PC-3 (cell line): ENCODE results near the gene RCBTB2. TPM values are rescaled to one million over a fixed set of nuclear protein-coding genes. Genes with fewer than 3 reads are reported as not detected.

ENCODE experiments used
- ATAC-seq: fragments of 200-7000 bp; cut with Tn5 transposase; 2 replicates; pipeline ENCODE4 v1.9.1; 2020; ENCODE audit warnings: mild to moderate bottlenecking, moderate library complexity
- BruUV-seq: library from RNA; stranded (reverse); fragments of 400-500 nt; replicated peaks from 2 replicates; lab custom pipeline; 2021; lab: Mats Ljungman, UMichigan
- CTCF ChIA-PET: fragments of 300-600 bp; sonication (Branson Sonifier 250); formaldehyde crosslinking; loops from one replicate; lab custom pipeline; 2022; ENCODE audit warnings: antibody characterized with exemption; lab: Charles Lee
- POLR2A ChIA-PET: fragments of 300-600 bp; sonication (Branson Sonifier 250); formaldehyde crosslinking; loops from one replicate; lab custom pipeline; 2022; ENCODE audit warnings: antibody characterized with exemption; ENCODE audit not compliant: unreplicated experiment; lab: Charles Lee
- DNase-seq: peaks from one replicate; pipeline ENCODE4 v3.0.0-alpha.2; 2015
- H2AFZ ChIP-seq: fragments of 300-600 bp; sonication (generic); 2 replicates; pipeline ENCODE4 v1.6.0; 2016; ENCODE audit warnings: antibody characterized with exemption, low read length
- H3F3A ChIP-seq: fragments of 300-600 bp; sonication (generic); one replicate; pipeline ENCODE4 v1.6.0; 2017; ENCODE audit warnings: antibody characterized with exemption, low read length, control low read depth, mild to moderate bottlenecking; ENCODE audit not compliant: unreplicated experiment
- H3K27ac ChIP-seq: fragments of 300-600 bp; sonication (generic); 2 replicates; pipeline ENCODE4 v1.5.1; 2016; ENCODE audit warnings: mild to moderate bottlenecking, low read length
- H3K27me3 ChIP-seq: fragments of 300-600 bp; sonication (generic); 2 replicates; pipeline ENCODE4 v1.6.1; 2016; ENCODE audit warnings: low read length, mixed read lengths
- H3K36me3 ChIP-seq: fragments of 300-600 bp; sonication (generic); 2 replicates; pipeline ENCODE4 v1.6.1; 2016; ENCODE audit warnings: low read depth, mixed run types, low read length, mixed read lengths
- H3K4me1 ChIP-seq: fragments of 300-600 bp; sonication (generic); 2 replicates; pipeline ENCODE4 v1.5.1; 2016; ENCODE audit warnings: low read length; ENCODE audit not compliant: insufficient read depth
- H3K4me2 ChIP-seq: fragments of 300-600 bp; sonication (generic); 2 replicates; pipeline ENCODE4 v1.6.0; 2016; ENCODE audit warnings: low read length
- H3K4me3 ChIP-seq: fragments of 300-600 bp; sonication (generic); 2 replicates; pipeline ENCODE4 v1.5.1; 2016; ENCODE audit warnings: mild to moderate bottlenecking, low read length, mixed read lengths
- H3K79me2 ChIP-seq: fragments of 300-600 bp; sonication (generic); 2 replicates; pipeline ENCODE4 v1.6.1; 2017; ENCODE audit warnings: low read length, mixed read lengths
- H3K9ac ChIP-seq: fragments of 300-600 bp; sonication (generic); 2 replicates; pipeline ENCODE4 v1.6.0; 2016; ENCODE audit warnings: mild to moderate bottlenecking, low read length
- H3K9me2 ChIP-seq: fragments of 300-600 bp; sonication (generic); replicated peaks from 2 replicates; pipeline ENCODE4 v1.6.1; 2016; ENCODE audit warnings: mixed run types, low read length, mixed read lengths
- H3K9me3 ChIP-seq: fragments of 300-600 bp; sonication (generic); 2 replicates; pipeline ENCODE4 v1.6.1; 2016; ENCODE audit warnings: low read length, mixed read lengths
- H4K20me1 ChIP-seq: fragments of 300-600 bp; sonication (generic); 2 replicates; pipeline ENCODE4 v1.6.1; 2016; ENCODE audit warnings: low read length, mixed read lengths
- EZH2 ChIP-seq: fragments of 300-600 bp; sonication (generic); IDR thresholded peaks from one replicate; pipeline ENCODE4 v1.6.1; 2017; ENCODE audit warnings: antibody characterized with exemption, mild to moderate bottlenecking, low read length; ENCODE audit not compliant: unreplicated experiment
- EZH2phosphoT487 ChIP-seq: fragments of 300-600 bp; sonication (generic); IDR thresholded peaks from 2 replicates; pipeline ENCODE4 v1.6.1; 2018; ENCODE audit warnings: mild to moderate bottlenecking, antibody characterized with exemption, low read length, borderline replicate concordance
- intact Hi-C: fragments of 100-400 bp; cut with micrococcal nuclease; formaldehyde crosslinking; loops from 2 replicates; pipeline ENCODE4 v1.9.0; 2023
- total RNA-seq: library from RNA; depleted of rRNA; stranded (reverse); fragments of >200 nt; gene quantifications from 2 replicates; pipeline ENCODE4 v1.2.3, GENCODE V29; 2014
- TF ChIP-seq, protein P1 (sequence below): fragments of 300-600 bp; sonication (generic); conservative IDR thresholded peaks from 2 replicates; pipeline ENCODE4 v1.5.1; 2017; ENCODE audit warnings: antibody characterized with exemption, low read depth, mild to moderate bottlenecking, low read length

RCBTB2 gene
- total RNA-seq, 1 experiment from 2014 or later: 2.5 TPM

DNA sequence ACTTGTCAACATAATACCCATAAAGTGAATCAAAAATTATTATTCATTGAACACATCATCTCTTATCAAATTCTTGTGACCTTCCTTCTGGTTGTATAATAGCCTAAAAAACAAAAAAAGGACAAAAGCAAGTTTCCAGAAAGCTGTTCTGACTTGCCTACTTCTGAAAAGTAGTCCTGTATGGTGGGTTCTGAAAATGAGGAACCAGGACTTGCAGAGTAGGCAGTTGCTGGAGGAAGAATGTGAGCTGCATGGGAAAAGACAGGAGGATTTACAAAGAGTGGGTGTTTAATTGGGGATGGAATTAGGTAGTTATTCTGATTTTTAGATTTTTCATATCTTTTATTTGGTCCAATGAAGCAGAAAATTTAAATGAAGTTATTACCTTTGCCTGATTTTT, 56.7 kb downstream of the RCBTB2 start:
- BruUV-seq: no TSS peak
- TF ChIP-seq, protein P1, sequence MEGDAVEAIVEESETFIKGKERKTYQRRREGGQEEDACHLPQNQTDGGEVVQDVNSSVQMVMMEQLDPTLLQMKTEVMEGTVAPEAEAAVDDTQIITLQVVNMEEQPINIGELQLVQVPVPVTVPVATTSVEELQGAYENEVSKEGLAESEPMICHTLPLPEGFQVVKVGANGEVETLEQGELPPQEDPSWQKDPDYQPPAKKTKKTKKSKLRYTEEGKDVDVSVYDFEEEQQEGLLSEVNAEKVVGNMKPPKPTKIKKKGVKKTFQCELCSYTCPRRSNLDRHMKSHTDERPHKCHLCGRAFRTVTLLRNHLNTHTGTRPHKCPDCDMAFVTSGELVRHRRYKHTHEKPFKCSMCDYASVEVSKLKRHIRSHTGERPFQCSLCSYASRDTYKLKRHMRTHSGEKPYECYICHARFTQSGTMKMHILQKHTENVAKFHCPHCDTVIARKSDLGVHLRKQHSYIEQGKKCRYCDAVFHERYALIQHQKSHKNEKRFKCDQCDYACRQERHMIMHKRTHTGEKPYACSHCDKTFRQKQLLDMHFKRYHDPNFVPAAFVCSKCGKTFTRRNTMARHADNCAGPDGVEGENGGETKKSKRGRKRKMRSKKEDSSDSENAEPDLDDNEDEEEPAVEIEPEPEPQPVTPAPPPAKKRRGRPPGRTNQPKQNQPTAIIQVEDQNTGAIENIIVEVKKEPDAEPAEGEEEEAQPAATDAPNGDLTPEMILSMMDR: no peak
- TF ChIP-seq EZH2phosphoT487 (no peak), EZH2 (no peak)
- CTCF ChIA-PET: no interaction called here

DNA sequence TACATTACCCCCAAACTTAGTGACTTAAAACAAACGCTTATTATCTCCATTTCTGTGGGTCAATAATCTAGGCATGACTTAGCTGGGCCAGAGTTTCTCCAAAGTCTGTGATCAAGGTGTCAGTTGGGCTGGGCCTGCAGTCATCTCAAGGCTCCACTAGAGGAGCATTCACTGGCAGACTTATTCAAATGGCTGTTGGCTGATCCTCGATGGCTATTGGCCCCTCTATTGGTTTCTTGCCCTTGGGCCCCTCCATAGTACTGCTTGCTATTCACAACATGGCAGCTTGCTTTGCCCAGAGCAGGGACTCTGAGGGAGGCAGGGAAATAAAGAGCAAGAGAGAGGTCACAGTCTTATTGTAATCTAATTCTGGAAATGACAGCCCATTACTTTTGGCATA, 57.6 kb downstream of the RCBTB2 start:
- ChIA-PET CTCF (no interaction called here), POLR2A (no interaction called here)
- H2AFZ ChIP-seq: no peak overlapping the region
- no peaks in the 10 kb centered on the region for H4K20me1 ChIP-seq
- no peak overlapping the region for H3K27ac ChIP-seq
- H3K36me3 ChIP-seq: peaks cover 4% of the 10 kb centered on the region; the same call in 1 of the 2 replicates
- H3F3A ChIP-seq: no peaks in the 10 kb centered on the region
- no peaks in the 10 kb centered on the region for H3K79me2 ChIP-seq
- no peaks in the 10 kb centered on the region for H3K27me3 ChIP-seq
- intact Hi-C loops: no loop called here
- DNase-seq (no peak), ATAC-seq (no peak)
- H3K9me3 ChIP-seq: no peaks in the 10 kb centered on the region
- no peaks in the 10 kb centered on the region for H3K9me2 ChIP-seq
- H3K4me1 ChIP-seq: no peaks in the 10 kb centered on the region
- H3K4me2 ChIP-seq: no peak overlapping the region
- H3K9ac ChIP-seq: no peak overlapping the region
- TF ChIP-seq EZH2phosphoT487: no peak
- no peak for TF ChIP-seq EZH2
- TF ChIP-seq, protein P1: no peak
- H3K4me3 ChIP-seq: no peak overlapping the region
- no TSS peak for BruUV-seq

More for the DNA sequence above, 56.7 kb downstream of the RCBTB2 start:
- H3K9ac ChIP-seq: no peak overlapping the region
- H3K27ac ChIP-seq: no peak overlapping the region
- no peak for DNase-seq
- intact Hi-C loops: no loop called here
- no peaks in the 10 kb centered on the region for H3F3A ChIP-seq
- H3K4me2 ChIP-seq: no peak overlapping the region
- no peaks in the 10 kb centered on the region for H3K9me2 ChIP-seq
- H3K79me2 ChIP-seq: no peaks in the 10 kb centered on the region
- ATAC-seq: no peak
- peaks cover 4% of the 10 kb centered on the region; the same call in 1 of the 2 replicates for H3K36me3 ChIP-seq
- no peaks in the 10 kb centered on the region for H4K20me1 ChIP-seq
- POLR2A ChIA-PET: no interaction called here
- no peak overlapping the region for H3K4me3 ChIP-seq
- H3K27me3 ChIP-seq: no peaks in the 10 kb centered on the region
- no peaks in the 10 kb centered on the region for H3K4me1 ChIP-seq
- no peaks in the 10 kb centered on the region for H3K9me3 ChIP-seq
- H2AFZ ChIP-seq: no peak overlapping the region

DNA sequence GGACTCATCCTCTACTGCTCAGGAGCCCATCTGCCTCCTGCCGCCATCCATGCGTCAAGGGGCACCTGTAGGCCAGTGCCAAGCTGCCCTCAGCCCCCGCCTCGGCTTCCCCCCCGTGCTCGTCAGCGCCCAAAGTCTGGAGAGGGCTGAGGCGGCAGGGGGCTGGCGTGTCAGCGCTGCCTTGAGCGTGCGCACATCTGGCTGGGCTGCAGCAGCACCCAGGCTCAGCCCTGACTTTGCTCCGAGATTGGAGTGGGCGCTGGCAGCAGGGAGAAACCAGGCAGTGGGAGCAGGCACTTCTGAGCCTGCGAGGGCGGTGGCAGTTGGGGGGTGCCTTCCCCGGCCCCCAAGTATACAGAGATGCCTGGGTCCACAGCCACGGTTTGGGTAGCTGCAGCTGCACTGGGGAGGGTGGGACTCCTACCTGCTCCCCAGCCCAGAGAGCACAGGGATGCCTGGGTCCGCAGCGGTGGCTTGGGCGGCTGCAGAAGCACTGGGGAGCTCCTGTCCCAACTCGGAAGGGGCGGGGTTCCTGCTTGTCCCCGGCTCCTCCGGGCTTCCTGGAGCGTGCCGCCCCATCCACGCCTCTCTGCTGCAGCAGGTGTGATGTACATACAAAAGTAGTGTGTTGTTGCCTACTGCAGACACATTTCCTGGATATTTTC, 75.2 kb downstream of the RCBTB2 start:
- Histone ChIP-seq H3K9ac (no peak overlapping the region), H3K79me2 (no peaks in the 10 kb centered on the region), H3F3A (no peaks in the 10 kb centered on the region), H3K4me3 (no peak overlapping the region), H4K20me1 (no peaks in the 10 kb centered on the region), H3K9me3 (no peaks in the 10 kb centered on the region), H3K4me2 (no peak overlapping the region), H3K27ac (no peak overlapping the region), H3K27me3 (no peaks in the 10 kb centered on the region), H3K4me1 (no peaks in the 10 kb centered on the region), H3K9me2 (no peaks in the 10 kb centered on the region), H2AFZ (no peak overlapping the region), H3K36me3 (peaks cover 13% of the 10 kb centered on the region)
- intact Hi-C loops: no loop called here
- ATAC-seq (no peak), DNase-seq (no peak)
- ChIA-PET CTCF (no interaction called here), POLR2A (no interaction called here)
- BruUV-seq: no TSS peak
- TF ChIP-seq, protein P1: no peak
- TF ChIP-seq EZH2phosphoT487: no peak
- no peak for TF ChIP-seq EZH2
